Cerebellar cortex (tissue), 1 donor: ENCODE data around the gene KLHL29.

Experiments
- DNase-seq: peaks from one replicate; pipeline ENCODE4 v3.0.0-alpha.2; 2015; ENCODE audit warnings: low spot score

KLHL29 gene

GRCh38 chr2:23513245-23513871, 128.4 kb downstream of the KLHL29 start:
- peak; percentile 33 for DNase-seq

- peak; percentile 58 for DNase-seq
Observed at GRCh38 chr2:23513872-23514793, 129.2 kb downstream of the KLHL29 start.

- DNase-seq, result no peak
Observed at GRCh38 chr2:23516520-23517256, 131.7 kb downstream of the KLHL29 start.

GRCh38 chr2:23518481-23519333, 133.7 kb downstream of the KLHL29 start:
- no peak for DNase-seq

- no peak for DNase-seq
Observed at GRCh38 chr2:23519334-23519651, 134.3 kb downstream of the KLHL29 start.

GRCh38 chr2:23520256-23520655, 135.3 kb downstream of the KLHL29 start:
- DNase-seq, result no peak

- no peak for DNase-seq
Observed at GRCh38 chr2:23521060-23521459, 136.1 kb downstream of the KLHL29 start.

- no peak for DNase-seq
Observed at GRCh38 chr2:23522726-23523372, 137.9 kb downstream of the KLHL29 start.

- no peak for DNase-seq
Observed at GRCh38 chr2:23523373-23524260, 138.6 kb downstream of the KLHL29 start.

GRCh38 chr2:23524261-23524706, 139.3 kb downstream of the KLHL29 start:
- no peak for DNase-seq

GRCh38 chr2:23525137-23525765, 140.3 kb downstream of the KLHL29 start:
- DNase-seq, result no peak

- no peak for DNase-seq
Observed at GRCh38 chr2:23526114-23526513, 141.1 kb downstream of the KLHL29 start.

GRCh38 chr2:23526835-23527790, 142.1 kb downstream of the KLHL29 start:
- DNase-seq, result no peak

GRCh38 chr2:23528171-23528570, 143.2 kb downstream of the KLHL29 start:
- DNase-seq, result no peak

GRCh38 chr2:23528690-23529089, 143.7 kb downstream of the KLHL29 start:
- DNase-seq, result no peak

- DNase-seq, result no peak
Observed at GRCh38 chr2:23529659-23530058, 144.7 kb downstream of the KLHL29 start.

GRCh38 chr2:23530206-23530908, 145.4 kb downstream of the KLHL29 start:
- no peak for DNase-seq

- DNase-seq, result no peak
Observed at GRCh38 chr2:23530909-23531276, 145.9 kb downstream of the KLHL29 start.
